OCI-LY7 (cell line): Measurements from ENCODE around the gene CPT1A. TPM values are rescaled to one million over a fixed set of nuclear protein-coding genes. Genes with fewer than 3 reads are reported as not detected.

Source experiments
- BruUV-seq: library from RNA; stranded (reverse); fragments of 400-500 nt; replicated peaks from 2 replicates; lab custom pipeline; 2021; lab: Mats Ljungman, UMichigan
- CTCF ChIA-PET: fragments of 300-600 bp; sonication (Branson Sonifier 250); formaldehyde crosslinking; loops from one replicate; lab custom pipeline; 2022; ENCODE audit warnings: antibody characterized with exemption; ENCODE audit not compliant: unreplicated experiment; lab: Charles Lee
- POLR2A ChIA-PET: fragments of 300-600 bp; sonication (Branson Sonifier 250); formaldehyde crosslinking; loops from one replicate; lab custom pipeline; 2022; ENCODE audit warnings: antibody characterized with exemption; lab: Charles Lee
- DNase-seq: peaks from one replicate; pipeline ENCODE4 v3.0.0-alpha.2; 2015; ENCODE audit warnings: low spot score
- H2AFZ ChIP-seq: fragments of 200-600 bp; sonication (generic), shearing (Covaris generic); 2 replicates; pipeline ENCODE4 v1.6.1; 2014; ENCODE audit warnings: mild to moderate bottlenecking, antibody characterized with exemption, low read length, moderate library complexity
- H3K27ac ChIP-seq: fragments of 200-600 bp; sonication (generic); 2 replicates; pipeline ENCODE4 v1.5.1; 2014; ENCODE audit warnings: mixed run types, low read depth, mild to moderate bottlenecking, moderate library complexity, low read length, inconsistent platforms; ENCODE audit not compliant: poor library complexity, severe bottlenecking
- H3K36me3 ChIP-seq: fragments of 200-600 bp; sonication (generic); 2 replicates; pipeline ENCODE4 v1.6.1; 2014; ENCODE audit warnings: mild to moderate bottlenecking, antibody characterized with exemption, low read length, moderate library complexity, mixed read lengths; ENCODE audit not compliant: insufficient read depth
- H3K4me1 ChIP-seq: fragments of 200-600 bp; sonication (generic); 2 replicates; pipeline ENCODE4 v1.5.1; 2014; ENCODE audit warnings: mild to moderate bottlenecking, low read length; ENCODE audit not compliant: insufficient read depth, poor library complexity, severe bottlenecking
- H3K4me2 ChIP-seq: fragments of 200-600 bp; sonication (generic); 2 replicates; pipeline ENCODE4 v1.6.1; 2014; ENCODE audit warnings: mild to moderate bottlenecking, low read length
- H3K4me3 ChIP-seq: fragments of 200-600 bp; sonication (generic); 2 replicates; pipeline ENCODE4 v1.5.1; 2014; ENCODE audit warnings: mild to moderate bottlenecking, low read depth, low read length; ENCODE audit not compliant: poor library complexity, severe bottlenecking
- H3K79me2 ChIP-seq: fragments of 200-600 bp; sonication (generic); 2 replicates; pipeline ENCODE4 v1.6.1; 2016; ENCODE audit warnings: low read depth, mild to moderate bottlenecking, low read length, moderate library complexity, mixed read lengths; ENCODE audit not compliant: insufficient read depth
- H3K9me2 ChIP-seq: fragments of 200-600 bp; sonication (generic); 2 replicates; pipeline ENCODE4 v1.6.1; 2016; ENCODE audit warnings: mild to moderate bottlenecking, low read length, mixed read lengths; ENCODE audit not compliant: insufficient read depth
- H3K9me3 ChIP-seq: fragments of 200-600 bp; sonication (generic); 2 replicates; pipeline ENCODE4 v1.6.1; 2014; ENCODE audit warnings: mild to moderate bottlenecking, mixed run types, low read length, mixed read lengths
- H4K20me1 ChIP-seq: fragments of 200-600 bp; sonication (generic); 2 replicates; pipeline ENCODE4 v1.6.1; 2014; ENCODE audit warnings: mild to moderate bottlenecking, antibody characterized with exemption, low read length, moderate library complexity, mixed read lengths; ENCODE audit not compliant: insufficient read depth
- CTCF ChIP-seq: fragments of 200-600 bp; sonication (generic); conservative IDR thresholded peaks from 2 replicates; pipeline ENCODE4 v1.5.1; 2014; ENCODE audit warnings: mild to moderate bottlenecking, antibody characterized with exemption, low read length, moderate library complexity, mixed read lengths
- EZH2phosphoT487 ChIP-seq: fragments of 200-600 bp; sonication (generic); IDR thresholded peaks from 2 replicates; pipeline ENCODE4 v1.6.1; 2018; ENCODE audit warnings: low read depth, borderline replicate concordance, mild to moderate bottlenecking, mixed run types, antibody characterized with exemption, low read length, moderate library complexity, mixed read lengths
- intact Hi-C: fragments of 100-400 bp; cut with micrococcal nuclease; formaldehyde crosslinking; loops from one replicate; pipeline ENCODE4 v1.10.0; 2022; ENCODE audit not compliant: unreplicated experiment
- total RNA-seq, 2 experiments: library from RNA; depleted of rRNA in 1 of 2; stranded (reverse); fragments of >200 nt in 1 of 2; shearing (Covaris generic) in 1 of 2; gene quantifications; 2 replicates each; pipeline ENCODE4 v1.2.3, GENCODE V29; 2014 to 2022

The CPT1A gene
- total RNA-seq, 2 experiments from 2014 or later: 7.0 to 17.2 TPM

GRCh38 chr11:68848429-68848828 is 6.7 kb upstream of the CPT1A start:
- Histone ChIP-seq H3K9me2 (no peaks in the 10 kb centered on the region), H3K4me2 (no peak overlapping the region), H3K27ac (no peak overlapping the region), H4K20me1 (no peaks in the 10 kb centered on the region), H3K4me3 (no peak overlapping the region), H3K9me3 (no peaks in the 10 kb centered on the region), H3K36me3 (no peaks in the 10 kb centered on the region), H3K4me1 (peaks cover 11% of the 10 kb centered on the region), H3K79me2 (no peaks in the 10 kb centered on the region), H2AFZ (no peak overlapping the region)
- TF ChIP-seq EZH2phosphoT487 (no peak), CTCF (no peak)
- BruUV-seq: no TSS peak
- ChIA-PET CTCF (no interaction called here), POLR2A (no interaction called here)
- intact Hi-C loops: no loop called here
- DNase-seq: no peak

GRCh38 chr11:68847395-68847794 is 5.7 kb upstream of the CPT1A start:
- no peak overlapping the region for H3K4me3 ChIP-seq
- H3K9me3 ChIP-seq: no peaks in the 10 kb centered on the region
- POLR2A ChIA-PET: no interaction called here
- DNase-seq: no peak
- H2AFZ ChIP-seq: no peak overlapping the region
- TF ChIP-seq CTCF (no peak), EZH2phosphoT487 (no peak)
- peaks cover 11% of the 10 kb centered on the region for H3K4me1 ChIP-seq
- no TSS peak for BruUV-seq
- H3K27ac ChIP-seq: no peak overlapping the region
- intact Hi-C loops: no loop called here
- no peaks in the 10 kb centered on the region for H3K79me2 ChIP-seq
- H4K20me1 ChIP-seq: no peaks in the 10 kb centered on the region
- no peaks in the 10 kb centered on the region for H3K36me3 ChIP-seq
- CTCF ChIA-PET: no interaction called here
- H3K4me2 ChIP-seq: no peak overlapping the region
- no peaks in the 10 kb centered on the region for H3K9me2 ChIP-seq

- Histone ChIP-seq H3K9me2 (no peaks in the 10 kb centered on the region), H3K4me1 (peaks cover 19% of the 10 kb centered on the region), H4K20me1 (no peaks in the 10 kb centered on the region), H3K9me3 (no peaks in the 10 kb centered on the region), H3K4me3 (no peak overlapping the region), H2AFZ (no peak overlapping the region), H3K36me3 (no peaks in the 10 kb centered on the region), H3K79me2 (no peaks in the 10 kb centered on the region), H3K4me2 (no peak overlapping the region), H3K27ac (no peak overlapping the region)
- BruUV-seq: no TSS peak
- ChIA-PET POLR2A (interaction anchor here (0.6 kb wide), 1 partner anchor 468 kb away, joined by 4 read pairs; no protein-coding TSS in a partner anchor), CTCF (no interaction called here)
- no peak for TF ChIP-seq CTCF
- no peak for TF ChIP-seq EZH2phosphoT487
- intact Hi-C loops: no loop called here
- no peak for DNase-seq
These were observed 3.8 kb upstream of the CPT1A start for GRCh38 chr11:68845351-68846002.
